Body of pancreas (tissue), 4 donors: ENCODE results near the gene ARG2.

ENCODE experiments used
- POLR2A ChIP-seq, 3 donors: fragments of 450-650 bp; IDR thresholded peaks; one replicate each; pipeline ENCODE4 v1.6.1; 2016; ENCODE audit warnings: antibody characterized with exemption in 3 of 3, mild to moderate bottlenecking in 2 of 3
- TF ChIP-seq, protein P1 (sequence below), 7 experiments: fragments of 450-650 bp in 4 of 7; fragments of 200-600 bp in 3 of 7; sonication (generic) in 3 of 7; IDR thresholded peaks; one replicate each; pipeline ENCODE4 v1.5.1; 2016 to 2019; ENCODE audit warnings: antibody characterized with exemption in 7 of 7

DNA sequence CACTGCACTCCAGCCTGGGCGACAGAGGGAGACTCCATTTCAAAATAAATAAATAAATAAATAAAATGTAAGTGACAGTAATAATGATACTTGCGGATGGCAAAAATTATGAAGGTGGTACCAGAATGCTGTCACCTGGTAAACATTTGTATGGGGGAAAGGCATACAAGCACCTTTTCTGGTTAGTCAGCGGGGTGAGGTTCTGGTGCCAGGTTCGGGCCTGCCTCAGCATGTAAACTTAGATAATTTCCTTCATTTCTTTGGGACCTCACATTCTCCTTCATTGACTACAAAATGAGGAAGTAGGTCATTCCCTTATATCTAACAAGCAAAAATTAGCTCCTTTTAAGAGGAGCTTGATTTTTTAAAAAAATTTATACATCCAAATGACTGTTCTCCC, 43.9 kb downstream of the ARG2 start:
- TF ChIP-seq, protein P1, sequence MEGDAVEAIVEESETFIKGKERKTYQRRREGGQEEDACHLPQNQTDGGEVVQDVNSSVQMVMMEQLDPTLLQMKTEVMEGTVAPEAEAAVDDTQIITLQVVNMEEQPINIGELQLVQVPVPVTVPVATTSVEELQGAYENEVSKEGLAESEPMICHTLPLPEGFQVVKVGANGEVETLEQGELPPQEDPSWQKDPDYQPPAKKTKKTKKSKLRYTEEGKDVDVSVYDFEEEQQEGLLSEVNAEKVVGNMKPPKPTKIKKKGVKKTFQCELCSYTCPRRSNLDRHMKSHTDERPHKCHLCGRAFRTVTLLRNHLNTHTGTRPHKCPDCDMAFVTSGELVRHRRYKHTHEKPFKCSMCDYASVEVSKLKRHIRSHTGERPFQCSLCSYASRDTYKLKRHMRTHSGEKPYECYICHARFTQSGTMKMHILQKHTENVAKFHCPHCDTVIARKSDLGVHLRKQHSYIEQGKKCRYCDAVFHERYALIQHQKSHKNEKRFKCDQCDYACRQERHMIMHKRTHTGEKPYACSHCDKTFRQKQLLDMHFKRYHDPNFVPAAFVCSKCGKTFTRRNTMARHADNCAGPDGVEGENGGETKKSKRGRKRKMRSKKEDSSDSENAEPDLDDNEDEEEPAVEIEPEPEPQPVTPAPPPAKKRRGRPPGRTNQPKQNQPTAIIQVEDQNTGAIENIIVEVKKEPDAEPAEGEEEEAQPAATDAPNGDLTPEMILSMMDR (IDR thresholded peaks at IDR 0.05) = no peak
- TF ChIP-seq POLR2A (IDR thresholded peaks at IDR 0.05) = no peak
